Measurements from ENCODE around the gene SOX12. TPM values are rescaled to one million over a fixed set of nuclear protein-coding genes. Genes with fewer than 3 reads are reported as not detected.
A peak's percentile ranks its signal among the peaks of the same experiment; 100 is the strongest.
"Not testable (repeated sequence)": the region's sequence is repeated elsewhere in the genome, so short reads cannot be mapped to it uniquely, and the experiment has no call there.

The SOX12 gene
- total and polyA plus RNA-seq, 11 donors, result 5.4 to 19.9 (median 10.6) TPM

DNA sequence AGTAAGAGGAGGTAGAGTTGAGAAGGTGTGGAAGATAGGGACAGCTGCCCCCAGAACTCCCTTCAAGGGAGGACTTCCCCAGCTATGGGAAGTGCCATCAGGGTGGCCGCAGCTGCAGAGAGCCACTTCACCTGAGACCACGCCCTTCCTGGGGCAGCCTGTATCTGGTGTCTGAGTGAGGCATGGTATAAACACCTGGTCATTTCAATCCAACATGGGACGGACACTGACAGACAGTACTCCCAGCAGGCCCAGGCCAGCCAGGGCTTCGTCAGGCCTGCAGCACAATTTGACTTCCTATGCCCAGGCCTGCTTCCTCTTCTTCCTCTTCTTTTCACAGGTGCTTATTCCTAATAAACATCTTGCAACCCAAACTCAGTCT is 4.5 kb downstream of the SOX12 start:
- peak overlapping the region in 3 of 12 donors; percentile 5 to 94 (median 7) for H3K27ac ChIP-seq
- 79 to 87% (median 83%) methylated on average over 4 of the region's 4 CpGs for WGBS, 4 donors
- peaks cover 0 to 38% (median 17%) of the 10 kb centered on the region in 12 donors for H3K4me1 ChIP-seq
- no peak overlapping the region for H3K4me3 ChIP-seq
- intact Hi-C loops (cut with DNase I), result loop anchor here in 9 of 10 donors (5.0 to 10.0 kb wide), 6 partner anchors 33 to 125 kb away; partner anchors contain the start of gene ZCCHC3 (in 1 of the 9)
- H3K9me3 ChIP-seq, result no peaks in the 10 kb centered on the region
- TF ChIP-seq POLR2A (IDR thresholded peaks at IDR 0.05), result no peak
- TF ChIP-seq, protein P1, sequence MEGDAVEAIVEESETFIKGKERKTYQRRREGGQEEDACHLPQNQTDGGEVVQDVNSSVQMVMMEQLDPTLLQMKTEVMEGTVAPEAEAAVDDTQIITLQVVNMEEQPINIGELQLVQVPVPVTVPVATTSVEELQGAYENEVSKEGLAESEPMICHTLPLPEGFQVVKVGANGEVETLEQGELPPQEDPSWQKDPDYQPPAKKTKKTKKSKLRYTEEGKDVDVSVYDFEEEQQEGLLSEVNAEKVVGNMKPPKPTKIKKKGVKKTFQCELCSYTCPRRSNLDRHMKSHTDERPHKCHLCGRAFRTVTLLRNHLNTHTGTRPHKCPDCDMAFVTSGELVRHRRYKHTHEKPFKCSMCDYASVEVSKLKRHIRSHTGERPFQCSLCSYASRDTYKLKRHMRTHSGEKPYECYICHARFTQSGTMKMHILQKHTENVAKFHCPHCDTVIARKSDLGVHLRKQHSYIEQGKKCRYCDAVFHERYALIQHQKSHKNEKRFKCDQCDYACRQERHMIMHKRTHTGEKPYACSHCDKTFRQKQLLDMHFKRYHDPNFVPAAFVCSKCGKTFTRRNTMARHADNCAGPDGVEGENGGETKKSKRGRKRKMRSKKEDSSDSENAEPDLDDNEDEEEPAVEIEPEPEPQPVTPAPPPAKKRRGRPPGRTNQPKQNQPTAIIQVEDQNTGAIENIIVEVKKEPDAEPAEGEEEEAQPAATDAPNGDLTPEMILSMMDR (IDR thresholded peaks at IDR 0.05), result no peak
- H3K36me3 ChIP-seq, result peaks cover 0 to 6% (median 0%) of the 10 kb centered on the region in 9 donors
- ATAC-seq (no peak), DNase-seq (no peak)
- H3K27me3 ChIP-seq, result peaks cover 0 to 5% (median 0%) of the 10 kb centered on the region in 9 donors

- H3K27ac ChIP-seq, result peak overlapping the region in 2 of 12 donors; percentile 5 to 94
- H3K4me3 ChIP-seq, result no peak overlapping the region
- peaks cover 0 to 5% (median 0%) of the 10 kb centered on the region in 9 donors for H3K27me3 ChIP-seq
- no peak for TF ChIP-seq POLR2A (IDR thresholded peaks at IDR 0.05)
- TF ChIP-seq, protein P1 (IDR thresholded peaks at IDR 0.05), result peak; percentile 76 to 90 (median 86)
- peaks cover 0 to 37% (median 17%) of the 10 kb centered on the region in 12 donors for H3K4me1 ChIP-seq
- peaks cover 0 to 6% (median 0%) of the 10 kb centered on the region in 9 donors for H3K36me3 ChIP-seq
- no peaks in the 10 kb centered on the region for H3K9me3 ChIP-seq
- ATAC-seq (peak; percentile 5 to 22 (median 14)), DNase-seq (peak in 4 of 5 donors; percentile 47 to 57 (median 49))
- intact Hi-C loops (cut with DNase I), result loop anchor here in 7 of 10 donors (5.0 to 10.0 kb wide), 6 partner anchors 33 to 126 kb away; partner anchors contain the start of gene ZCCHC3 (in 1 of the 7)
- 46 to 57% (median 51%) methylated on average over 16 of the region's 16 CpGs for WGBS, 4 donors
Measured at GRCh38 chr20:330233-331149, 5.1 kb downstream of the SOX12 start.

- no peak for TF ChIP-seq POLR2A (IDR thresholded peaks at IDR 0.05)
- TF ChIP-seq, protein P1 (IDR thresholded peaks at IDR 0.05), result no peak
- WGBS, 4 donors, result 93 to 97% (median 96%) methylated on average over 8 of the region's 8 CpGs
- intact Hi-C loops (cut with DNase I), result loop anchor here in 7 of 10 donors (5.0 to 10.0 kb wide), 6 partner anchors 37 to 130 kb away; partner anchors contain the start of gene ZCCHC3 (in 1 of the 7)
Measured at GRCh38 chr20:334578-334977, 9.2 kb downstream of the SOX12 start.

GRCh38 chr20:336040-336439 is 10.7 kb downstream of the SOX12 start:
- H3K27me3 ChIP-seq, ATAC-seq, DNase-seq, H3K36me3 ChIP-seq, H3K4me1 ChIP-seq, H3K27ac ChIP-seq, H3K9me3 ChIP-seq, H3K4me3 ChIP-seq: not testable (repeated sequence)
- WGBS, 4 donors, result 90 to 95% (median 94%) methylated on average over 1 of the region's 1 CpG
- intact Hi-C loops (cut with DNase I), result loop anchor here in 5 of 10 donors (10.0 kb wide), 2 partner anchors 61 to 131 kb away; no protein-coding TSS in a partner anchor

More at GRCh38 chr20:334578-334977, 9.2 kb downstream of the SOX12 start:
- Histone ChIP-seq H3K9me3 (no peaks in the 10 kb centered on the region), H3K36me3 (peaks cover 0 to 6% (median 0%) of the 10 kb centered on the region in 9 donors), H3K4me3 (no peak overlapping the region), H3K27ac (no peak overlapping the region), H3K27me3 (no peaks in the 10 kb centered on the region), H3K4me1 (peaks cover 0 to 12% (median 4%) of the 10 kb centered on the region in 12 donors)
- no peak for ATAC-seq
- DNase-seq, result no peak

All from heart left ventricle (tissue), 16 donors.